OCI-LY1 (cell line): Measurements from ENCODE around the gene RCVRN.

Source experiments
- H2AFZ ChIP-seq: fragments of 200-600 bp; sonication (generic), shearing (Covaris generic); 2 replicates; pipeline ENCODE4 v1.6.0; 2014; ENCODE audit warnings: antibody characterized with exemption, mild to moderate bottlenecking, low read length
- H3F3A ChIP-seq: fragments of 200-600 bp; sonication (generic), shearing (Covaris generic); 2 replicates; pipeline ENCODE4 v1.6.0; 2014; ENCODE audit warnings: mild to moderate bottlenecking, antibody characterized with exemption, low read length, moderate library complexity; ENCODE audit not compliant: insufficient read depth
- H3K27ac ChIP-seq: fragments of 200-600 bp; sonication (generic); 2 replicates; pipeline ENCODE4 v1.5.1; 2014; ENCODE audit warnings: low read length, mixed run types, mild to moderate bottlenecking, low read depth; ENCODE audit not compliant: poor library complexity, severe bottlenecking
- H3K27me3 ChIP-seq: fragments of 200-600 bp; sonication (generic); 2 replicates; pipeline ENCODE4 v1.6.0; 2014; ENCODE audit warnings: antibody characterized with exemption, mild to moderate bottlenecking, low read length, moderate library complexity; ENCODE audit not compliant: insufficient read depth
- H3K36me3 ChIP-seq: fragments of 200-600 bp; sonication (generic); 2 replicates; pipeline ENCODE4 v1.6.1; 2014; ENCODE audit warnings: mild to moderate bottlenecking, antibody characterized with exemption, low read length, moderate library complexity, mixed read lengths; ENCODE audit not compliant: insufficient read depth
- H3K4me1 ChIP-seq: fragments of 200-600 bp; sonication (generic); 2 replicates; pipeline ENCODE4 v1.5.1; 2014; ENCODE audit warnings: mild to moderate bottlenecking, low read length, moderate library complexity; ENCODE audit not compliant: insufficient read depth, severe bottlenecking
- H3K4me2 ChIP-seq: fragments of 200-600 bp; sonication (generic), shearing (Covaris generic); 2 replicates; pipeline ENCODE4 v1.6.1; 2014; ENCODE audit warnings: low read length
- H3K4me3 ChIP-seq: fragments of 200-600 bp; sonication (generic); 2 replicates; pipeline ENCODE4 v1.5.1; 2014; ENCODE audit warnings: low read length, low read depth, mild to moderate bottlenecking, mixed read lengths; ENCODE audit not compliant: poor library complexity, severe bottlenecking
- H3K79me2 ChIP-seq: fragments of 200-600 bp; shearing (Covaris generic); 2 replicates; pipeline ENCODE4 v1.6.1; 2016; ENCODE audit warnings: mixed run types, low read length, mixed read lengths; ENCODE audit not compliant: insufficient read depth
- H3K9ac ChIP-seq: fragments of 200-600 bp; sonication (generic), shearing (Covaris generic); 2 replicates; pipeline ENCODE4 v1.6.1; 2014; ENCODE audit warnings: mild to moderate bottlenecking, low read length, mixed read lengths
- H3K9me2 ChIP-seq: fragments of 200-600 bp; sonication (generic), shearing (Covaris generic); 2 replicates; pipeline ENCODE4 v1.6.1; 2014; ENCODE audit warnings: low read depth, mild to moderate bottlenecking, low read length, mixed read lengths
- H3K9me3 ChIP-seq: fragments of 200-600 bp; shearing (Covaris generic); 2 replicates; pipeline ENCODE4 v1.6.1; 2014; ENCODE audit warnings: low read length, mixed read lengths
- H4K20me1 ChIP-seq: fragments of 200-600 bp; sonication (generic), shearing (Covaris generic); 2 replicates; pipeline ENCODE4 v1.6.0; 2016; ENCODE audit warnings: mild to moderate bottlenecking, low read length; ENCODE audit not compliant: insufficient read depth
- EZH2 ChIP-seq: fragments of 200-600 bp; sonication (generic), shearing (Covaris generic); IDR thresholded peaks from 2 replicates; pipeline ENCODE4 v1.8.0; 2017; ENCODE audit warnings: borderline replicate concordance, mixed run types, mild to moderate bottlenecking, antibody characterized with exemption, low read length, moderate library complexity, mixed read lengths
- TF ChIP-seq, protein P1 (sequence below): fragments of 200-600 bp; sonication (generic), shearing (Covaris generic); IDR thresholded peaks from 2 replicates; pipeline ENCODE4 v1.5.1; 2017; ENCODE audit warnings: mild to moderate bottlenecking, antibody characterized with exemption, low read length, moderate library complexity, mixed read lengths

Gene RCVRN

DNA sequence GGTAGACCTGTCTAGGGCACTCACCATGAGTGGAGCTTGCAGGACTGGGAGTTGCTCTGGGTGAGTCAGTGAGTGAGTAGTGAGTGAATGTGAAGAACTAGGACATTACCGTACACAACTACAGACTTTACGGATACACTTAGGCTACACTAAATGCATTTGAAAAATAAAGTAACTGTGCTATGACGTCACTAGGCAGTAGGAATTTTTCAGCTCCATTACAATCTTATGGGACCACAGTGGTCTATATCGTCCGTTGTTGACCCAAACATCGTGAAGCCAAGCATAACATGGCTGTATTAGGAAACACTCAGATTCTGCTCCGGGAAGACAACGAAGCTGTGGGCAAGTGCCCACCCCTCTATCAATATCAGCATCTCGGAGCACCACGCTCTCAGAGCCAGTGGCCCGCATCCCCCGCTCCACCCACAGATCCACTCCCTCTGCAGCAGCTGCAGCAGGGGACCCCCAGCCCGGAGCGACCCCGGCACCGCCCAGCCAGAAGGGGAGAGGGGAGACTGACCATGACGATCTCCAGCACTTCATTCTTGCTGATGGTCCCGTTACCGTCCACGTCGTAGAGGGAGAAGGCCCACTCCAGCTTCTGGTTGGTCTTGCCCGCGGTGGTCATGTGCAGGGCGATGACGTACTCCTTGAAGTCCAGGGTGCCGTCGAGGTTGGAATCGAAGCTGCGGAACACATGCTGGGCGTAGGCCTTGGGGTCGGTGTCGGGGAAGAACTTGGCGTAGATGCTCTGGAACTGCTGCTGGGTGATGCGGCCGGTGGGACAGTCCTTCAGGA, 594 bp downstream of the RCVRN start:
- no peak for TF ChIP-seq EZH2
- TF ChIP-seq, protein P1, sequence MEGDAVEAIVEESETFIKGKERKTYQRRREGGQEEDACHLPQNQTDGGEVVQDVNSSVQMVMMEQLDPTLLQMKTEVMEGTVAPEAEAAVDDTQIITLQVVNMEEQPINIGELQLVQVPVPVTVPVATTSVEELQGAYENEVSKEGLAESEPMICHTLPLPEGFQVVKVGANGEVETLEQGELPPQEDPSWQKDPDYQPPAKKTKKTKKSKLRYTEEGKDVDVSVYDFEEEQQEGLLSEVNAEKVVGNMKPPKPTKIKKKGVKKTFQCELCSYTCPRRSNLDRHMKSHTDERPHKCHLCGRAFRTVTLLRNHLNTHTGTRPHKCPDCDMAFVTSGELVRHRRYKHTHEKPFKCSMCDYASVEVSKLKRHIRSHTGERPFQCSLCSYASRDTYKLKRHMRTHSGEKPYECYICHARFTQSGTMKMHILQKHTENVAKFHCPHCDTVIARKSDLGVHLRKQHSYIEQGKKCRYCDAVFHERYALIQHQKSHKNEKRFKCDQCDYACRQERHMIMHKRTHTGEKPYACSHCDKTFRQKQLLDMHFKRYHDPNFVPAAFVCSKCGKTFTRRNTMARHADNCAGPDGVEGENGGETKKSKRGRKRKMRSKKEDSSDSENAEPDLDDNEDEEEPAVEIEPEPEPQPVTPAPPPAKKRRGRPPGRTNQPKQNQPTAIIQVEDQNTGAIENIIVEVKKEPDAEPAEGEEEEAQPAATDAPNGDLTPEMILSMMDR, result no peak
- Histone ChIP-seq H3K9ac (no peak overlapping the region), H3K36me3 (no peaks in the 10 kb centered on the region), H3K9me2 (no peaks in the 10 kb centered on the region), H3K4me3 (no peak overlapping the region), H3K27me3 (peaks cover 3% of the 10 kb centered on the region; the same call in 1 of the 2 replicates), H4K20me1 (no peaks in the 10 kb centered on the region), H3K4me2 (no peak overlapping the region), H3K4me1 (no peaks in the 10 kb centered on the region), H3K79me2 (no peaks in the 10 kb centered on the region), H3K9me3 (no peaks in the 10 kb centered on the region), H3K27ac (no peak overlapping the region), H2AFZ (no peak overlapping the region), H3F3A (no peaks in the 10 kb centered on the region)

DNA sequence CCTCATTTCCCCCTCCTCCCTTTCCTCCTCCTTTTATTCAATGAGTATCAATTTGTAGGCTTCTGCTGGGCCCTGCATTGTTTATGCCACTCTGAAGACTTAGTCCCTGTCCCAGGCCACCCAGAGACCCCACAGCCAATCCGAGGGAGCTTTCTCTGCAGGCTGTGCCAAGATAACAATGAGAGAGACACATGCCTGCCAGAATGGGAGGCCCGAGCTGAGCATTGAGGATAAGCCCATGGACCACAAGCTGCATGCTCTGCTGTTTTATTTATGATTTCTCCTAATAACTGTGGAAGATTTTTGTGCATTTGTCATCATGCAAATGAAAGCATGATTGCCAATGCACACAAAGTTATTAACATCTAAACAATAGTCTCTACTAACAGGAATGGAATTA, 3.0 kb downstream of the RCVRN start:
- no peak overlapping the region for H3K9ac ChIP-seq
- no peaks in the 10 kb centered on the region for H3K4me1 ChIP-seq
- H3K27me3 ChIP-seq, result no peaks in the 10 kb centered on the region; the same call in 1 of the 2 replicates
- H3K9me3 ChIP-seq, result no peaks in the 10 kb centered on the region
- H2AFZ ChIP-seq, result no peak overlapping the region
- H3K27ac ChIP-seq, result no peak overlapping the region
- H3K4me3 ChIP-seq, result no peak overlapping the region
- H3K4me2 ChIP-seq, result no peak overlapping the region
- H3K36me3 ChIP-seq, result no peaks in the 10 kb centered on the region
- H3K9me2 ChIP-seq, result no peaks in the 10 kb centered on the region
- no peaks in the 10 kb centered on the region for H3F3A ChIP-seq
- H3K79me2 ChIP-seq, result no peaks in the 10 kb centered on the region
- no peak for TF ChIP-seq EZH2
- TF ChIP-seq, protein P1, result no peak
- no peaks in the 10 kb centered on the region for H4K20me1 ChIP-seq

DNA sequence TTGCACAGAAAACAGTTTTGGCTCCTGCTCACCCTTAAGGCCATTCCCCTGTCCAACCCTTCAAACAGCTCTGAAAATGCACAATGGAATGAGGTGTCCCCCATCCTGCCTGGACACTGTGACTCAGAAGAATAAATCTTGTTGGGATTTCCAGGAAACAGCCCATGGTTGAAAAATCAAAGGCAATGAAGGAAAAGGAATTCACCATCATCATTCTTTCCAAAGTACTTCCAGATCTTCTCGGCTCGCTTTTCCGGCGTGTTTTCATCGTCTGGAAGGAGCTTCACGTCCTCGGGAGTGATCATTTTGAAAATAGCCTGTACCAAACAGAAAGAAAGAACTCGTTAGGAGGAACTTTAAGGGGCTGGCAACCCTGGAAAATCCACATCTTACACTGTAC, 4.3 kb downstream of the RCVRN start:
- Histone ChIP-seq H4K20me1 (no peaks in the 10 kb centered on the region), H3K4me2 (no peak overlapping the region), H3K36me3 (no peaks in the 10 kb centered on the region), H3K9me2 (no peaks in the 10 kb centered on the region), H3K9me3 (no peaks in the 10 kb centered on the region), H3K9ac (no peak overlapping the region), H2AFZ (no peak overlapping the region), H3K27me3 (no peaks in the 10 kb centered on the region; the same call in 1 of the 2 replicates), H3K79me2 (no peaks in the 10 kb centered on the region), H3K4me1 (no peaks in the 10 kb centered on the region), H3K27ac (no peak overlapping the region), H3F3A (no peaks in the 10 kb centered on the region), H3K4me3 (no peak overlapping the region)
- TF ChIP-seq, protein P1, result no peak
- no peak for TF ChIP-seq EZH2
